Neural crest cell (in vitro differentiated cells): ENCODE measurements around the gene C16orf82. TPM values are rescaled to one million over a fixed set of nuclear protein-coding genes. Genes with fewer than 3 reads are reported as not detected.
"Not testable (repeated sequence)": the region's sequence is repeated elsewhere in the genome, so short reads cannot be mapped to it uniquely, and the experiment has no call there.

ENCODE experiments used
- DNase-seq: peaks from one replicate; pipeline ENCODE4 v3.0.0; 2021; ENCODE audit warnings: low read depth, mixed read lengths, low spot score
- H3K27ac Mint-ChIP-seq: one replicate; pipeline ENCODE4 v1.8.0; 2021; ENCODE audit warnings: mild to moderate bottlenecking, mixed read lengths; ENCODE audit not compliant: unreplicated experiment
- H3K27me3 Mint-ChIP-seq: 2 replicates; pipeline ENCODE4 v1.8.0; 2021; ENCODE audit warnings: low read depth, mild to moderate bottlenecking, mixed read lengths
- H3K36me3 Mint-ChIP-seq: 2 replicates; pipeline ENCODE4 v1.8.0; 2021; ENCODE audit warnings: low read depth, mild to moderate bottlenecking, mixed read lengths
- H3K4me1 Mint-ChIP-seq: 2 replicates; pipeline ENCODE4 v1.8.0; 2021; ENCODE audit warnings: mixed read lengths
- H3K4me3 Mint-ChIP-seq: one replicate; pipeline ENCODE4 v1.8.0; 2021; ENCODE audit warnings: mild to moderate bottlenecking, mixed read lengths
- H3K9me3 Mint-ChIP-seq: 2 replicates; pipeline ENCODE4 v1.8.0; 2021; ENCODE audit warnings: mixed read lengths
- total RNA-seq: library from RNA; stranded (reverse); gene quantifications from 2 replicates; pipeline ENCODE4 v1.2.1, GENCODE V29; 2021
- TF ChIP-seq, protein P1 (sequence below): fragments of 200-600 bp; sonication (generic); conservative IDR thresholded peaks from 2 replicates; pipeline ENCODE4 v1.5.0; 2021; ENCODE audit warnings: antibody characterized with exemption, mild to moderate bottlenecking

C16orf82 gene
- total RNA-seq, 1 donor from 2014 or later, result 1.4 TPM

DNA sequence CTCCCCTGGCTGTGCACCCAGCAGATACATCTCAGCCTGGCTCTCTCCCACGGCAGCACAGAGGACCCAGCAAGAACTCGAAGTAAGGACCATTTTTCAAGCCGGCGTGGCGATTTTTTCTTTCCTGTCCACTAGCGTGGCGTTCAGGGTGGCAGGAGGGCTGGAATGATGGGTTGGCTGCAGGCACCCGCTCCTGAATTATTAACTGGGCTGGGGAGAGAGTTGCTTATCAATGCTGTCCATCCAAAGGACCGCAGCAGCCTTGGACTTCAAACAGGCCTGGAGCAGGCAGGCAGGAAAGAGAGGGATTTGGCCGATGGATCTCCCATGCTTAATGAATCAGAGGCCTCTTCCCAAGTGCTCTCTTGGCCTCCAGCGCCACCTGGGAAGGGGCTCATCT is 7.0 kb downstream of the C16orf82 start:
- TF ChIP-seq, protein P1, sequence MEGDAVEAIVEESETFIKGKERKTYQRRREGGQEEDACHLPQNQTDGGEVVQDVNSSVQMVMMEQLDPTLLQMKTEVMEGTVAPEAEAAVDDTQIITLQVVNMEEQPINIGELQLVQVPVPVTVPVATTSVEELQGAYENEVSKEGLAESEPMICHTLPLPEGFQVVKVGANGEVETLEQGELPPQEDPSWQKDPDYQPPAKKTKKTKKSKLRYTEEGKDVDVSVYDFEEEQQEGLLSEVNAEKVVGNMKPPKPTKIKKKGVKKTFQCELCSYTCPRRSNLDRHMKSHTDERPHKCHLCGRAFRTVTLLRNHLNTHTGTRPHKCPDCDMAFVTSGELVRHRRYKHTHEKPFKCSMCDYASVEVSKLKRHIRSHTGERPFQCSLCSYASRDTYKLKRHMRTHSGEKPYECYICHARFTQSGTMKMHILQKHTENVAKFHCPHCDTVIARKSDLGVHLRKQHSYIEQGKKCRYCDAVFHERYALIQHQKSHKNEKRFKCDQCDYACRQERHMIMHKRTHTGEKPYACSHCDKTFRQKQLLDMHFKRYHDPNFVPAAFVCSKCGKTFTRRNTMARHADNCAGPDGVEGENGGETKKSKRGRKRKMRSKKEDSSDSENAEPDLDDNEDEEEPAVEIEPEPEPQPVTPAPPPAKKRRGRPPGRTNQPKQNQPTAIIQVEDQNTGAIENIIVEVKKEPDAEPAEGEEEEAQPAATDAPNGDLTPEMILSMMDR, result no peak
- H3K27ac Mint-ChIP-seq, result peak overlapping the region; percentile 78
- H3K4me1 Mint-ChIP-seq, result peaks cover 9% of the 10 kb centered on the region
- H3K4me3 Mint-ChIP-seq, result no peak overlapping the region
- peaks cover 7% of the 10 kb centered on the region for H3K9me3 Mint-ChIP-seq
- DNase-seq, result no peak
- H3K36me3 Mint-ChIP-seq, result peaks cover 4% of the 10 kb centered on the region
- H3K27me3 Mint-ChIP-seq, result no peaks in the 10 kb centered on the region

DNA sequence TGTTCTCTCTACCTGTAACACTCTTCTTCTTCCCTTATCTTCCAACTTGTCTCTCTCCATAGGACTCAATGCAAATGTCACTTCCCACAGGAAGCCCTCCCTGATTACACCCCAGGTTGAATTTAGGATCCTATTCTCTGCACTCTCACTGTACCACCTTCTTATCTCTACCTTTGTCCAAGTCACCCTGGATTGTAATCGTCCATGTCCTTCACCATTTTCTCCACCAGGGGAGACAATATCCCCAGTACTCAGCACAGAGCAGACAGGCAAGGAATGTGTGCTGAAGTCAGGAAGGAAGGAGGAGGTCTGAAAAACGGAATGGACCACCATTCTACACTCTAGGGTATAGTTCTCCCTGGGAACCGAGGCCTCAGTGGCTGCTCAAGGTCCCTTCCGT is 14.2 kb downstream of the C16orf82 start:
- H3K27me3 Mint-ChIP-seq, result no peaks in the 10 kb centered on the region
- no peak for DNase-seq
- H3K36me3 Mint-ChIP-seq, result peaks cover 3% of the 10 kb centered on the region
- H3K4me3 Mint-ChIP-seq, result no peak overlapping the region
- H3K27ac Mint-ChIP-seq, result no peak overlapping the region
- H3K4me1 Mint-ChIP-seq, result peaks cover 32% of the 10 kb centered on the region
- TF ChIP-seq, protein P1, result peak; percentile 56
- peaks cover 4% of the 10 kb centered on the region for H3K9me3 Mint-ChIP-seq

DNA sequence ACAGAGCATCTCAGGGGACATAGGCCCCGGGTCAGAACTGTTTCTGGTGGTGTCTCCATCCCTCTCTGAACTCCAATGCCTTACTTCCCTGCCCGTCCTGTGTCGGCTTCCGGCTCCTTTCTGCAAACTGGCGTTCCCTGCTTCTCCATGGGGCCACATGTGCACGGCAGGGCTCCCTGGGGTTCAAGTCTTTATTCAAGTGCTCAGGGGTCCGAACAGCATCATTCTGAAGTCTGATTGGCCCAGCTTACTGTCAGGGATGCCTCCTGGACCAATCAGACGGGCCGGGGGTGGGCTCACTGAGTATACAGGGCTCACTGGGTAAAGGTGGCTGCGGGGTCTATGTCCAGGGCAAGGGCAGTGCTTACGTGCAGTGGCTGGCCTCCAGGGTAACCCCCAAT is 17.1 kb downstream of the C16orf82 start:
- H3K36me3 Mint-ChIP-seq, result no peaks in the 10 kb centered on the region
- no peaks in the 10 kb centered on the region for H3K27me3 Mint-ChIP-seq
- peak overlapping the region; percentile 51 for H3K4me3 Mint-ChIP-seq
- no peaks in the 10 kb centered on the region for H3K9me3 Mint-ChIP-seq
- no peak overlapping the region for H3K27ac Mint-ChIP-seq
- peaks cover 26% of the 10 kb centered on the region for H3K4me1 Mint-ChIP-seq
- TF ChIP-seq, protein P1, result no peak
- DNase-seq, result peak; percentile 30

DNA sequence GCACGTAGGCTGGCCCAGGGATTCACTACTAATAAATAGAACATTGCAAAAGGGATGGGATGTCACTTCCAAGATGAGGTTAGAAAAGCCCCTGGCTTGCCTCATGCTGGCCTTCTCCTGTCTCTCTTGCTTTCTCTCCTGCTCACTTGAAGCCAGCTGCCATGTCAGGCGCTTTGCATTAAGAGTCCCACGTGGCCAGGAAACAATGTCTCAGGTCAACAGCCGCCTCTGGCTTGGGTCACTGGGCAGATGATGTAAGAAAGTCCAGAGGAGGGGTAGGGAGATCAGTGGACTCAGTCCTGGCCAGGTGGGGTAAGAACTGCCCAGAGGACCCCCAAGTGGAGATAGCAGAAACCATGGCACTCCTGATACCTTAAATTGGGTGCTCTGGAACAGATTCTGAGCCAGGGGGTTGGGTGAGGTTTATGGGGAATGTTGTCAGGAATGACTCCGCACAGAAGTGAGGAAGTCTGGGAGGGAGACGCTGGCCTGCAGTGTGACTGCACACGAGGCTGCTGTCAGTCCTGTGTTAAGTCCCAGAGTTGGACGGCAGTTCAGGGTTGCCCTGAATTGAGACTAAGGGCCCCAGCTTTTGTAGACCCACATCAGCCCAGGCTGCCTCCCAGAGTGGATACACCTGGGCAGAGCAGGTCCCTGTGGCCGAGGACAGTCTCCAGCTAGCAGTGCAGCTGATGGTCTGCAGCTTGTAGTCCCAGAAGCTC is 17.7 kb downstream of the C16orf82 start:
- DNase-seq, result no peak
- H3K27ac Mint-ChIP-seq, result no peak overlapping the region
- no peak overlapping the region for H3K4me3 Mint-ChIP-seq

DNA sequence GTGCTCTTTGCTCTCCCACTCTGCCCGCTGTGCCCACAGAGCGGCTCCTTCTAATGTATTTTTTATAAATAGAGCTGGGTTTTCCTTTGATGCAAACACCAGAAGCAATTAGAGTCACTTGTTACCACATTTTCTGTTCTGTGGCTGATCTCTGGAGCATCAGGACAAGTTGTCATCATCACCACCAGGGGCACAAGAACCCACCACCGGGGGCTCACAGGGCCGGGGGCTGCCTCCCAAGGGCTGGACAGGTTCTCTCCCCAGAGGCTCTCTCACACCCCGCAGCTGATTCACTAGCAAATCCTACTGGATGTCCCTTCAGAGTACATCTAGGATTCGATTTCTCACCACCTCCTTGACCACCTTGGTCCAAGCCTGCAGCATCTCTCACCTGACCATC is 18.5 kb downstream of the C16orf82 start:
- H3K36me3 Mint-ChIP-seq, result no peaks in the 10 kb centered on the region
- peaks cover 26% of the 10 kb centered on the region for H3K4me1 Mint-ChIP-seq
- TF ChIP-seq, protein P1, result no peak
- H3K27me3 Mint-ChIP-seq, result no peaks in the 10 kb centered on the region
- no peak overlapping the region for H3K4me3 Mint-ChIP-seq
- H3K27ac Mint-ChIP-seq, result no peak overlapping the region
- DNase-seq, result no peak
- H3K9me3 Mint-ChIP-seq, result no peaks in the 10 kb centered on the region

More for the DNA sequence above, 17.7 kb downstream of the C16orf82 start:
- H3K9me3 Mint-ChIP-seq, result no peaks in the 10 kb centered on the region
- H3K36me3 Mint-ChIP-seq, result no peaks in the 10 kb centered on the region
- H3K27me3 Mint-ChIP-seq, result no peaks in the 10 kb centered on the region
- TF ChIP-seq, protein P1, result no peak
- peaks cover 26% of the 10 kb centered on the region for H3K4me1 Mint-ChIP-seq

DNA sequence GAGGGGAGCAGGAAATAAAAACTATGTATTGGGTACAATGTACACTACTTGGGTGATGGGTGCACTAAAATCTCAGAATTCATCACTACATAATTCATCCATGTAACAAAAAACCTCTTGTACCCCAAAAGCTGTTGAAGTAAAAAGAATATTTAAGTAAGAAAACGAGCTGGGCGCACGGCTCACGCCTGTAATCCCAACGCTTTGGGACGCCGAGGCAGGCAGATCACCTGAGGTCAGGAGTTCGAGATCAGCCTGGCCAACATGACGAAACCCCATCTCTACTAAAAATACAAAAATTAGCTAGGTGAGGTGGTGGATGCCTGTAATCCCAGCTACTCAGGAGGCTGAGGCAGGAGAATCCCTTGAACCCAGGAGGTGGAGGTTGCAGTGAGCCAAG is 19.3 kb downstream of the C16orf82 start:
- not testable (repeated sequence) for H3K27ac Mint-ChIP-seq, DNase-seq, H3K4me3 Mint-ChIP-seq, H3K9me3 Mint-ChIP-seq, H3K36me3 Mint-ChIP-seq, H3K27me3 Mint-ChIP-seq
- peaks cover 22% of the 10 kb centered on the region for H3K4me1 Mint-ChIP-seq
